ENCODE measurements around the gene NFATC1.

Gene NFATC1

GRCh38 chr18:79476918-79477571 lies 81.3 kb downstream of the NFATC1 start:
- peaks cover 0 to 35% (median 19%) of the 10 kb centered on the region in 4 experiments for H3K36me3 ChIP-seq (ENCODE audit: control insufficient read depth in 4 of 4, insufficient read depth in 4 of 4, low read length in 3 of 4)
- H3K4me3 ChIP-seq (ENCODE audit: control insufficient read depth in 1 of 7, extremely low read depth in 1 of 7, insufficient read depth in 4 of 7, low read depth in 2 of 7, low read length in 6 of 7), result no peak overlapping the region
- no peak for DNase-seq
- H3K9me3 ChIP-seq (ENCODE audit: control extremely low read depth in 1 of 5, control insufficient read depth in 4 of 5, insufficient read depth in 2 of 5, low read depth in 1 of 5, low read length in 4 of 5), result peaks cover 0 to 5% (median 0%) of the 10 kb centered on the region in 5 experiments
- H3K27ac ChIP-seq (ENCODE audit: insufficient read depth in 1 of 2, low read depth in 1 of 2, low read length in 2 of 2, poor library complexity in 1 of 2, severe bottlenecking in 2 of 2), result no peak overlapping the region
- CTCF ChIA-PET, result no interaction called here
- no peaks in the 10 kb centered on the region for H3K27me3 ChIP-seq (replicated peaks in 2 of 5; ENCODE audit: control insufficient read depth in 4 of 5, insufficient read depth in 5 of 5, low read length in 4 of 5)
- WGBS (ENCODE audit: insufficient coverage), result over 99% methylated on average over 11 of the region's 13 CpGs
- H3K4me1 ChIP-seq (ENCODE audit: control extremely low read depth in 1 of 4, control insufficient read depth in 4 of 4, insufficient read depth in 4 of 4, low read length in 3 of 4), result no peaks in the 10 kb centered on the region
- POLR2A ChIA-PET, result interaction anchor here (1.1 kb wide), 1 partner anchor 30 kb away, joined by 3 read pairs; no protein-coding TSS in a partner anchor

- ChIA-PET POLR2A (interaction anchor here (0.6 kb wide), 1 partner anchor 46 kb away, joined by 3 read pairs; no protein-coding TSS in a partner anchor), CTCF (no interaction called here)
- 90% methylated on average over 15 of the region's 22 CpGs for WGBS (ENCODE audit: insufficient coverage)
- Histone ChIP-seq H3K4me3 (ENCODE audit: control insufficient read depth in 1 of 7, extremely low read depth in 1 of 7, insufficient read depth in 4 of 7, low read depth in 2 of 7, low read length in 6 of 7) (no peak overlapping the region), H3K36me3 (ENCODE audit: control insufficient read depth in 4 of 4, insufficient read depth in 4 of 4, low read length in 3 of 4) (peaks cover 0 to 33% (median 17%) of the 10 kb centered on the region in 4 experiments), H3K4me1 (ENCODE audit: control extremely low read depth in 1 of 4, control insufficient read depth in 4 of 4, insufficient read depth in 4 of 4, low read length in 3 of 4) (no peaks in the 10 kb centered on the region), H3K27me3 (replicated peaks in 2 of 5; ENCODE audit: control insufficient read depth in 4 of 5, insufficient read depth in 5 of 5, low read length in 4 of 5) (no peaks in the 10 kb centered on the region), H3K9me3 (ENCODE audit: control extremely low read depth in 1 of 5, control insufficient read depth in 4 of 5, insufficient read depth in 2 of 5, low read depth in 1 of 5, low read length in 4 of 5) (peaks cover 0 to 3% (median 0%) of the 10 kb centered on the region in 5 experiments), H3K27ac (ENCODE audit: insufficient read depth in 1 of 2, low read depth in 1 of 2, low read length in 2 of 2, poor library complexity in 1 of 2, severe bottlenecking in 2 of 2) (no peak overlapping the region)
- DNase-seq, result no peak
These were observed 82.2 kb downstream of the NFATC1 start for GRCh38 chr18:79477711-79478483.

- Histone ChIP-seq H3K9me3 (ENCODE audit: control extremely low read depth in 1 of 5, control insufficient read depth in 4 of 5, insufficient read depth in 2 of 5, low read depth in 1 of 5, low read length in 4 of 5) (no peaks in the 10 kb centered on the region), H3K4me1 (ENCODE audit: control extremely low read depth in 1 of 4, control insufficient read depth in 4 of 4, insufficient read depth in 4 of 4, low read length in 3 of 4) (no peaks in the 10 kb centered on the region), H3K36me3 (ENCODE audit: control insufficient read depth in 4 of 4, insufficient read depth in 4 of 4, low read length in 3 of 4) (peaks cover 0 to 33% (median 11%) of the 10 kb centered on the region in 4 experiments), H3K27ac (ENCODE audit: insufficient read depth in 1 of 2, low read depth in 1 of 2, low read length in 2 of 2, poor library complexity in 1 of 2, severe bottlenecking in 2 of 2) (no peak overlapping the region), H3K4me3 (ENCODE audit: control insufficient read depth in 1 of 7, extremely low read depth in 1 of 7, insufficient read depth in 4 of 7, low read depth in 2 of 7, low read length in 6 of 7) (no peak overlapping the region), H3K27me3 (replicated peaks in 2 of 5; ENCODE audit: control insufficient read depth in 4 of 5, insufficient read depth in 5 of 5, low read length in 4 of 5) (no peaks in the 10 kb centered on the region)
- CTCF ChIA-PET, result interaction anchor here (1.0 kb wide), 1 partner anchor 18 kb away, joined by 3 read pairs; no protein-coding TSS in a partner anchor
- DNase-seq, result no peak
- 98% methylated on average over 30 of the region's 33 CpGs for WGBS (ENCODE audit: insufficient coverage)
- POLR2A ChIA-PET, result interaction anchor here (0.6 kb wide), 1 partner anchor 45 kb away, joined by 3 read pairs; no protein-coding TSS in a partner anchor
These were observed 82.9 kb downstream of the NFATC1 start for GRCh38 chr18:79478484-79479115.

GRCh38 chr18:79479116-79479760 lies 83.5 kb downstream of the NFATC1 start:
- Histone ChIP-seq H3K27ac (ENCODE audit: insufficient read depth in 1 of 2, low read depth in 1 of 2, low read length in 2 of 2, poor library complexity in 1 of 2, severe bottlenecking in 2 of 2) (no peak overlapping the region), H3K9me3 (ENCODE audit: control extremely low read depth in 1 of 5, control insufficient read depth in 4 of 5, insufficient read depth in 2 of 5, low read depth in 1 of 5, low read length in 4 of 5) (no peaks in the 10 kb centered on the region), H3K36me3 (ENCODE audit: control insufficient read depth in 4 of 4, insufficient read depth in 4 of 4, low read length in 3 of 4) (peaks cover 0 to 33% (median 11%) of the 10 kb centered on the region in 4 experiments), H3K4me1 (ENCODE audit: control extremely low read depth in 1 of 4, control insufficient read depth in 4 of 4, insufficient read depth in 4 of 4, low read length in 3 of 4) (no peaks in the 10 kb centered on the region), H3K27me3 (replicated peaks in 2 of 5; ENCODE audit: control insufficient read depth in 4 of 5, insufficient read depth in 5 of 5, low read length in 4 of 5) (no peaks in the 10 kb centered on the region), H3K4me3 (ENCODE audit: control insufficient read depth in 1 of 7, extremely low read depth in 1 of 7, insufficient read depth in 4 of 7, low read depth in 2 of 7, low read length in 6 of 7) (no peak overlapping the region)
- ChIA-PET CTCF (interaction anchor here (1.0 to 1.1 kb wide), 2 partner anchors 17 to 50 kb away, joined by 3 read pairs; no protein-coding TSS in a partner anchor), POLR2A (no interaction called here)
- no peak for DNase-seq
- 95% methylated on average over 25 of the region's 25 CpGs for WGBS (ENCODE audit: insufficient coverage)

- POLR2A ChIA-PET, result no interaction called here
- 98% methylated on average over 16 of the region's 20 CpGs for WGBS (ENCODE audit: insufficient coverage)
These were observed 84.0 kb downstream of the NFATC1 start for GRCh38 chr18:79479761-79480161.

GRCh38 chr18:79480171-79481045 lies 84.7 kb downstream of the NFATC1 start:
- WGBS (ENCODE audit: insufficient coverage), result 95% methylated on average over 34 of the region's 41 CpGs
- Histone ChIP-seq H3K4me3 (ENCODE audit: control insufficient read depth in 1 of 7, extremely low read depth in 1 of 7, insufficient read depth in 4 of 7, low read depth in 2 of 7, low read length in 6 of 7) (no peak overlapping the region), H3K27ac (ENCODE audit: insufficient read depth in 1 of 2, low read depth in 1 of 2, low read length in 2 of 2, poor library complexity in 1 of 2, severe bottlenecking in 2 of 2) (no peak overlapping the region), H3K9me3 (ENCODE audit: control extremely low read depth in 1 of 5, control insufficient read depth in 4 of 5, insufficient read depth in 2 of 5, low read depth in 1 of 5, low read length in 4 of 5) (no peaks in the 10 kb centered on the region), H3K4me1 (ENCODE audit: control extremely low read depth in 1 of 4, control insufficient read depth in 4 of 4, insufficient read depth in 4 of 4, low read length in 3 of 4) (peaks cover 0 to 2% (median 0%) of the 10 kb centered on the region in 4 experiments), H3K36me3 (ENCODE audit: control insufficient read depth in 4 of 4, insufficient read depth in 4 of 4, low read length in 3 of 4) (peaks cover 0 to 38% (median 13%) of the 10 kb centered on the region in 4 experiments), H3K27me3 (replicated peaks in 2 of 5; ENCODE audit: control insufficient read depth in 4 of 5, insufficient read depth in 5 of 5, low read length in 4 of 5) (no peaks in the 10 kb centered on the region)
- DNase-seq, result no peak
- POLR2A ChIA-PET, result no interaction called here
- CTCF ChIA-PET, result interaction anchor here (1.1 kb wide), 2 partner anchors 49 kb away, joined by 3 read pairs; no protein-coding TSS in a partner anchor

More at GRCh38 chr18:79479761-79480161, 84.0 kb downstream of the NFATC1 start:
- Histone ChIP-seq H3K4me3 (ENCODE audit: control insufficient read depth in 1 of 7, extremely low read depth in 1 of 7, insufficient read depth in 4 of 7, low read depth in 2 of 7, low read length in 6 of 7) (no peak overlapping the region), H3K27ac (ENCODE audit: insufficient read depth in 1 of 2, low read depth in 1 of 2, low read length in 2 of 2, poor library complexity in 1 of 2, severe bottlenecking in 2 of 2) (no peak overlapping the region), H3K4me1 (ENCODE audit: control extremely low read depth in 1 of 4, control insufficient read depth in 4 of 4, insufficient read depth in 4 of 4, low read length in 3 of 4) (no peaks in the 10 kb centered on the region), H3K27me3 (replicated peaks in 2 of 5; ENCODE audit: control insufficient read depth in 4 of 5, insufficient read depth in 5 of 5, low read length in 4 of 5) (no peaks in the 10 kb centered on the region), H3K36me3 (ENCODE audit: control insufficient read depth in 4 of 4, insufficient read depth in 4 of 4, low read length in 3 of 4) (peaks cover 0 to 37% (median 11%) of the 10 kb centered on the region in 4 experiments), H3K9me3 (ENCODE audit: control extremely low read depth in 1 of 5, control insufficient read depth in 4 of 5, insufficient read depth in 2 of 5, low read depth in 1 of 5, low read length in 4 of 5) (no peaks in the 10 kb centered on the region)
- DNase-seq, result no peak
- CTCF ChIA-PET, result interaction anchor here (1.0 to 1.1 kb wide), 2 partner anchors 16 to 50 kb away, joined by 3 read pairs; no protein-coding TSS in a partner anchor
